IMR-90 (cell line): ENCODE measurements around the gene GNAI3. TPM values are rescaled to one million over a fixed set of nuclear protein-coding genes. Genes with fewer than 3 reads are reported as not detected.
A peak's percentile ranks its signal among the peaks of the same experiment; 100 is the strongest.

Source experiments
- ATAC-seq: fragments of 200-7000 bp; cut with Tn5 transposase; 2 replicates; pipeline ENCODE4 v1.9.1; 2020; ENCODE audit warnings: low read depth, mild to moderate bottlenecking, moderate library complexity
- BruUV-seq: library from RNA; stranded (reverse); fragments of 400-500 nt; replicated peaks from 2 replicates; lab custom pipeline; 2021; lab: Mats Ljungman, UMichigan
- CTCF ChIA-PET: fragments of 300-600 bp; formaldehyde crosslinking; extraction: SDS; loops from one replicate; lab custom pipeline; 2021; ENCODE audit warnings: antibody characterized with exemption; lab: Yijun Ruan, JAX
- POLR2A ChIA-PET: fragments of 300-600 bp; sonication (Branson Sonifier 250); formaldehyde crosslinking; loops from one replicate; lab custom pipeline; 2022; ENCODE audit warnings: antibody characterized with exemption; ENCODE audit not compliant: unreplicated experiment; lab: Charles Lee
- DNase-seq: peaks from one replicate; pipeline ENCODE4 v3.0.0; 2013
- H2AFZ ChIP-seq: replicated peaks from 2 replicates; pipeline ENCODE3; 2013; ENCODE audit warnings: low read length, mild to moderate bottlenecking; ENCODE audit not compliant: poor library complexity
- H2AK5ac ChIP-seq: 2 replicates; pipeline ENCODE4 v1.6.1; 2013; ENCODE audit warnings: low read depth, low read length, inconsistent platforms
- H2AK9ac ChIP-seq: replicated peaks from 2 replicates; pipeline ENCODE3; 2013; ENCODE audit warnings: mild to moderate bottlenecking, low read depth, low read length, moderate library complexity; ENCODE audit not compliant: poor library complexity
- H2BK120ac ChIP-seq: 2 replicates; pipeline ENCODE4 v1.6.1; 2013; ENCODE audit warnings: low read depth, low read length, inconsistent platforms
- H2BK15ac ChIP-seq: 3 replicates; pipeline ENCODE4 v1.6.1; 2013; ENCODE audit warnings: low read depth, low read length, inconsistent platforms
- H2BK20ac ChIP-seq: 2 replicates; pipeline ENCODE4 v1.6.1; 2013; ENCODE audit warnings: low read depth, mild to moderate bottlenecking, inconsistent platforms, low read length, moderate library complexity
- H2BK5ac ChIP-seq: 2 replicates; pipeline ENCODE4 v1.6.1; 2013; ENCODE audit warnings: mild to moderate bottlenecking, low read depth, low read length, inconsistent platforms; ENCODE audit not compliant: poor library complexity, severe bottlenecking
- H3K14ac ChIP-seq: replicated peaks from 2 replicates; pipeline ENCODE4 v1.6.1; 2013; ENCODE audit warnings: low read depth, low read length, inconsistent platforms
- H3K18ac ChIP-seq: 2 replicates; pipeline ENCODE4 v1.6.1; 2013; ENCODE audit warnings: low read depth, low read length, control low read depth
- H3K23ac ChIP-seq: 2 replicates; pipeline ENCODE4 v1.6.1; 2013; ENCODE audit warnings: low read depth, low read length, inconsistent platforms
- H3K27ac ChIP-seq: 2 replicates; pipeline ENCODE4 v1.5.1; 2013; ENCODE audit warnings: mild to moderate bottlenecking, control low read depth, low read length; ENCODE audit not compliant: insufficient read depth
- H3K27me3 ChIP-seq: 2 replicates; pipeline ENCODE4 v1.6.1; 2013; ENCODE audit warnings: low read length; ENCODE audit not compliant: control insufficient read depth, insufficient read depth
- H3K36me3 ChIP-seq: 2 replicates; pipeline ENCODE4 v1.6.1; 2013; ENCODE audit warnings: low read length, mixed read lengths; ENCODE audit not compliant: control insufficient read depth, insufficient read depth
- H3K4ac ChIP-seq: 2 replicates; pipeline ENCODE4 v1.6.1; 2013; ENCODE audit warnings: low read depth, low read length, inconsistent platforms
- H3K4me1 ChIP-seq: 2 replicates; pipeline ENCODE4 v1.6.1; 2013; ENCODE audit warnings: low read length, mixed read lengths; ENCODE audit not compliant: control insufficient read depth, insufficient read depth
- H3K4me2 ChIP-seq: 2 replicates; pipeline ENCODE4 v1.6.1; 2013; ENCODE audit warnings: low read depth, mild to moderate bottlenecking, control low read depth, low read length, moderate library complexity
- H3K4me3 ChIP-seq: 2 replicates; pipeline ENCODE4 v1.5.1; 2013; ENCODE audit warnings: low read depth, mild to moderate bottlenecking, control low read depth, low read length, moderate library complexity; ENCODE audit not compliant: insufficient read depth
- H3K56ac ChIP-seq: 2 replicates; pipeline ENCODE4 v1.6.1; 2013; ENCODE audit warnings: low read length, inconsistent platforms; ENCODE audit not compliant: insufficient read depth; ENCODE audit errors: extremely low read depth
- H3K79me1 ChIP-seq, 2 experiments: 2 replicates each; pipeline ENCODE4 v1.6.1; 2013; ENCODE audit warnings: low read length in 2 of 2, inconsistent platforms in 1 of 2, low read depth in 1 of 2
- H3K9ac ChIP-seq: 2 replicates; pipeline ENCODE4 v1.6.1; 2013; ENCODE audit warnings: low read depth, low read length, control low read depth
- H3K9me1 ChIP-seq: 2 replicates; pipeline ENCODE4 v1.6.1; 2013; ENCODE audit warnings: low read length, inconsistent platforms; ENCODE audit not compliant: insufficient read depth
- H3K9me3 ChIP-seq: 2 replicates; pipeline ENCODE4 v1.6.1; 2013; ENCODE audit warnings: low read length; ENCODE audit not compliant: control insufficient read depth, insufficient read depth
- H4K20me1 ChIP-seq: 2 replicates; pipeline ENCODE4 v1.6.1; 2013; ENCODE audit warnings: low read length, inconsistent platforms; ENCODE audit not compliant: insufficient read depth
- H4K5ac ChIP-seq: 2 replicates; pipeline ENCODE4 v1.6.1; 2013; ENCODE audit warnings: mild to moderate bottlenecking, low read depth, low read length, control low read depth
- H4K8ac ChIP-seq, 2 experiments: 2 replicates each; pipeline ENCODE4 v1.6.1; 2013; ENCODE audit warnings: low read depth in 2 of 2, low read length in 2 of 2, control low read depth in 1 of 2, inconsistent platforms in 1 of 2
- H4K91ac ChIP-seq: 2 replicates; pipeline ENCODE4 v1.6.1; 2013; ENCODE audit warnings: low read depth, low read length, inconsistent platforms; ENCODE audit not compliant: insufficient read depth
- BHLHE40 ChIP-seq: fragments of 150-350 bp; IDR thresholded peaks from 2 replicates; pipeline ENCODE4 v1.6.1; 2016; ENCODE audit warnings: mild to moderate bottlenecking, low read depth, low read length
- CEBPB ChIP-seq: IDR thresholded peaks from 2 replicates; pipeline ENCODE4 v1.6.1; 2012; ENCODE audit warnings: low read depth, low read length, improper control_type of control experiment
- WGBS, 2 experiments: methylation state at CpG; one replicate each; pipeline versions ENCODE4 v1.1.5 to v1.1.7; 2013; ENCODE audit warnings: missing lambda C conversion rate in 2 of 2; ENCODE audit not compliant: insufficient read length in 1 of 2; ENCODE audit errors: extremely low coverage in 2 of 2; 5-methylcytosine and 5-hydroxymethylcytosine counted together
- dilution Hi-C: fragments of 300-500 bp; cut with HindIII; formaldehyde crosslinking; loops from one replicate; pipeline ENCODE4 v1.14.3; 2018; ENCODE audit warnings: low sequenced_read_pairs; ENCODE audit not compliant: unreplicated experiment
- in situ Hi-C: fragments of 300-500 bp; cut with MboI; formaldehyde crosslinking; loops from 3 replicates; pipeline ENCODE4 v1.14.3; 2019; ENCODE audit warnings: low sequenced_read_pairs, inconsistent platforms, mixed read lengths
- intact Hi-C: fragments of 100-400 bp; cut with micrococcal nuclease; formaldehyde crosslinking; loops from 2 replicates; pipeline ENCODE4 v1.10.0; 2022
- polyA plus RNA-seq, 3 experiments: library from polyadenylated mRNA; depleted of rRNA; stranded (reverse); fragments of >200 nt; gene quantifications; 2 replicates each; pipeline ENCODE4 v1.2.3, GENCODE V29; 2012; ENCODE audit warnings: low replicate concordance in 1 of 3
- total RNA-seq: library from RNA; depleted of rRNA; stranded (reverse); fragments of >200 nt; gene quantifications from 2 replicates; pipeline ENCODE4 v1.2.3, GENCODE V29; 2012

GNAI3 gene
- total and polyA plus RNA-seq, 2 of the 4 experiments (the other 2 are of a cell fraction), result 5.9 to 14.9 TPM

GRCh38 chr1:109535481-109535880 lies 12.9 kb upstream of the GNAI3 start:
- no peaks in the 10 kb centered on the region for H3K9me3 ChIP-seq
- peaks cover 12% of the 10 kb centered on the region for H3K27me3 ChIP-seq
- no peak overlapping the region for H3K4me2 ChIP-seq
- no peak overlapping the region for H2AFZ ChIP-seq
- H3K9ac ChIP-seq, result no peak overlapping the region
- WGBS, 2 experiments, result 100% methylated on average over 1 of the region's 4 CpGs; no CpG with 5 or more reads in 1 of the 2 experiments
- no peak overlapping the region for H3K23ac ChIP-seq
- TF ChIP-seq CEBPB (0 out of 2 replicates have a peak, but pooled peaks have one; percentile 2), BHLHE40 (no peak)
- POLR2A ChIA-PET, result no interaction called here
- no peak overlapping the region for H3K14ac ChIP-seq
- no peak overlapping the region for H2BK120ac ChIP-seq
- no TSS peak for BruUV-seq
- no peak overlapping the region for H2BK15ac ChIP-seq
- H3K79me1 ChIP-seq, result no peaks in the 10 kb centered on the region
- no peaks in the 10 kb centered on the region for H4K20me1 ChIP-seq
- H3K56ac ChIP-seq, result no peak overlapping the region
- H3K36me3 ChIP-seq, result no peaks in the 10 kb centered on the region
- dilution Hi-C loops (no loop called here), intact Hi-C loops (no loop called here), in situ Hi-C loops (loop anchor here (10.0 kb wide), 1 partner anchor 271 kb away; no protein-coding TSS in a partner anchor)
- no peak overlapping the region for H3K4ac ChIP-seq
- CTCF ChIA-PET, result interaction anchor here (0.8 kb wide), 1 partner anchor 45 kb away, joined by 5 read pairs; no protein-coding TSS in a partner anchor
- no peak overlapping the region for H4K8ac ChIP-seq
- no peak overlapping the region for H2AK5ac ChIP-seq
- no peak overlapping the region for H4K91ac ChIP-seq
- H3K27ac ChIP-seq, result no peak overlapping the region
- no peak overlapping the region for H2BK5ac ChIP-seq
- ATAC-seq (no peak), DNase-seq (no peak)
- peaks cover 4% of the 10 kb centered on the region for H3K4me1 ChIP-seq
- H3K9me1 ChIP-seq, result no peaks in the 10 kb centered on the region; the same call in 1 of the 2 replicates
- H2BK20ac ChIP-seq, result no peak overlapping the region
- no peak overlapping the region for H3K4me3 ChIP-seq
- no peak overlapping the region for H2AK9ac ChIP-seq
- H3K18ac ChIP-seq, result no peak overlapping the region
- no peak overlapping the region for H4K5ac ChIP-seq
